GM19455 (cell line): ENCODE data around the gene PFDN1.
"Not testable (repeated sequence)": the region's sequence is repeated elsewhere in the genome, so short reads cannot be mapped to it uniquely, and the experiment has no call there.

Experiments
- ATAC-seq: cut with Tn5 transposase; IDR thresholded peaks from one replicate; pipeline ENCODE4 v1.9.1; 2021; ENCODE audit not compliant: unreplicated experiment

The PFDN1 gene

DNA sequence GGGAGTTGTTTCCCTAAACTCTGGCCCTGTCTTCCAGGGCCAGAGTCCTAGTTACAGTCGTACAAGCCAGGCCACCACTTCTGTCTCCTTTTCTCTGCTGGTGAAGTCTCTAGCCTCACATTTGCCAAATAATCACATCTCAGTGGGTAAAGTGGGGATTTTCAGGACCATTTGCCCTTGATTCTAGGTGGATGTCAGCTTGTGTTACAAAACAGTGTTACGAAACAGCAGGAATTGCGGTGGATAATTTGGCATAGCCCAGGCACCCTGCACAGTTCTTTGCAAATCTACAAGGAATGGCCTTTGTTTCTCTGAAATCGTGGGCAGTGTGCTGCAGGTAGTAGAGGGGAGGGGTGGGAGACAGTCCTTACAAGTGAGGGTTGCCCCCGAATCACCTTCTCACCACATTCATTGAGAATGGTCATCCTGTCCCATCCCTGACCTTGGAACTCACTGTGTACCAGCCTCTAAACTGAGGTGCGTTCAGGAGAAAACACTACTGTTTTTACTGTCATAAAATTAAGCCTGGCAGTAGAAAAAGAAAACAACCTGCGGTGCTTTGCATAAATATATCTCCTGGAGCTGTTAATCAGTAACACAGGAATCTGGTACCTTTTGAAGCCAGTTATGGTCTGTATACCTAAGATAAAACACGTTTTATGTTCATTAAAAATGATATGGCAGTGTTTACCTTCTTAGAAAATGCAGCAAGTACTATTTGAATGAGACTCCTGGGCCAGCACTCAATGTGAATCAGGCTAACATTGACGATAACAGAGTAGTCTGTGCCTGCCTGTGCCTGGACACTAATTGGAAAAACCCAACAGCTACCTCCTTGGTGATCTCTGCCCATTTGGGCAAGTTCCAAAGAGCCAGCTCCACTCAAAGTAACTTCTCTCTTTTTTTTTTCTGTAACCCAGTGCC lies 83.6 kb downstream of the PFDN1 start:
- no peak for ATAC-seq

DNA sequence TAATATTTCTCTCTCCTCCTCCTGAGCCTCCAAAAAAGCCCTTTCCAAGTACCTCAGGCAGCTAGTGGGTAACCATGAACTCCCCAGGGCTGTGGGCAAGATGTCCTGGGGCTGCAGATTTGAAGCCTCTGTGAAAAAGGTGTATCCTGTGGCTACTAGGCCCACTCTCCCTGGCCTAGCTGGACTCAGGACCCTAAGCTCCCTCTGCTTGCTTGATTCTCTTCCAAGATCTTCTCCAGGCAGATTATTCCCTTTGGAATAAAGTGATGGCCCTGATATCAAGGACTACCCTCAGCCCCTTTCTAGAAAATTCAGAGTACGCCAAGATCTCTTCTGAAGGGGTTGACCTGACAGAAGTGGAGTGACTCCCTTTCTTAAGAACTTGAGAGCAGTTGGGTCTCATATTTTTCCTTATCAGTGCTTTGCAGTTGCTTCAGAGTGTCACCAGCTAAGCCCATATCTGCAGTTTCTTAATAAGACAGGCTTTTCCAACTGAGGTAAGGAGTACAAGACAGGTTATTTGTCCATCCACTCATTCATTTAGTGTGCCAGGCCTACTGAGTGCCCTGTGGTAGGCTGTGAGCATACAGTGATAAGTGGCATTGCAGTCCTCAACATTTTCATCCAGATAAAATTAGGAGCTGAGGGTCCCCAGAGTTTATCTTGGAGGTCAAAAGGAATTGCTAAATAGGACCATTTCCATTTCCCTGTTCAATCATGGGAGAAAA lies 85.4 kb downstream of the PFDN1 start:
- no peak for ATAC-seq

DNA sequence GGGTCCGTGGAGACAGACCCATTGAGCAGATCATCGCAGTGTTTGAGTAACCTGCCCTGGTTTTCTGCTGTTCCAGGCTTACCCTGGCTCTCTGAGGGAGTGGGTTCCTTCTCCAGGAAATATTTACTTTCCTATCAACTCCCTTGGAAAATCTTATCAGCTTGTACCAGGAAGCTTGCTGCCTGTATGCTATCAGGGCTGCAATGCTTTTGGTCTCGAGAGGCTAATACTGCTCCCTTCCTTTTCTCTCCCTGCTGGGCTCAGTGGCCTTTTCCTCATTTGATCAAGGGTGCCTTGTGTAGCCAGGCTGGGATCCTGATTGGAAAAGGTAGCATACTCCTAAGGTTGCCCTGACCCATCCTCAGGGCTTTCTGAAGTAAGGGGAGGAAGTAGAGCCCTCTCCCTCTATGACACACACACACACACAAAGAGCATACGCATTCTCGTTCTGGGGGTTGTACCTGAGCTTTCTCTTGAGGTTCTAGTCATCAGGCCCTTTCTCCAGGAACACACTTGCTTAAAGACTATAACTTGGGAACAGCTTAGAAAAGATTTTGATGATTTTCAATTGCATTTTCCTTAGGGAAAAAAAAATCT lies 86.3 kb downstream of the PFDN1 start:
- ATAC-seq = no peak

DNA sequence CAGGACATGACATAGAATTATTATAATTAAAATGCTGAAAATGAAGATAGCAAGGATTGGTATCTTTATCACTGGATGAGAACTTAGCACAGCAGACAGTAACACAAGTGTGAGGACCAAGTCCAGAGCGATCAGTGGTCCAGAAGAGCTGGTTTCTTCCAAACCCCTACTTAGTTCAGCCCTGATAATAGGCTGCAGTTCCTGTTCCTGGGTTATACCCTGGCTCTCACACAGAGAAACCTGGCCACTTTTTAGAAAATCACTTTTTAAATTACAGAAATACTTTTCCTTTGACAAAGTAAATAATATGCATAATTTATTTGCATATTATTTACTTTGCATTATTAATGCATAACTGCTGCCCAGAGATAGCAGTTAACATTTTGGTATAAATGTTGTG lies 87.6 kb downstream of the PFDN1 start:
- ATAC-seq = no peak

DNA sequence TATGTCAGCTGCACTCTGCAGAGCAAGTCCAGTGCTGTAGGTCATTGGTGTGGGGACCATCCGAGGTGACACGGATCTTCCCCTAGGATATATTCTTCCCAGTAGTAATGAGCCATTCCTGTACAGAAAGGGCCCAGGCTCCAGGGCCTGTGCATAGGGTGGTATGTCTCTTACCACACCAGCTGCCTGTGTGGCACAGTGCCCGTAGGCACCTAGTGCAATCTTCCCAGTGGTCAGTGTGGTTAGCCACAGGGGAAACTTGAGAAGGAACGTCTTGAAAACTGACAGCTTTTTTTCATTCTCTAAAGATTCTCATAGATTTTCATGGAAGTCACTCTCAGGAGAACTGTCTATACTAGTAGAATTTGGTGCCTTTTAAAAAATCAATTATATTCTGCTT lies 88.1 kb downstream of the PFDN1 start:
- ATAC-seq = no peak

DNA sequence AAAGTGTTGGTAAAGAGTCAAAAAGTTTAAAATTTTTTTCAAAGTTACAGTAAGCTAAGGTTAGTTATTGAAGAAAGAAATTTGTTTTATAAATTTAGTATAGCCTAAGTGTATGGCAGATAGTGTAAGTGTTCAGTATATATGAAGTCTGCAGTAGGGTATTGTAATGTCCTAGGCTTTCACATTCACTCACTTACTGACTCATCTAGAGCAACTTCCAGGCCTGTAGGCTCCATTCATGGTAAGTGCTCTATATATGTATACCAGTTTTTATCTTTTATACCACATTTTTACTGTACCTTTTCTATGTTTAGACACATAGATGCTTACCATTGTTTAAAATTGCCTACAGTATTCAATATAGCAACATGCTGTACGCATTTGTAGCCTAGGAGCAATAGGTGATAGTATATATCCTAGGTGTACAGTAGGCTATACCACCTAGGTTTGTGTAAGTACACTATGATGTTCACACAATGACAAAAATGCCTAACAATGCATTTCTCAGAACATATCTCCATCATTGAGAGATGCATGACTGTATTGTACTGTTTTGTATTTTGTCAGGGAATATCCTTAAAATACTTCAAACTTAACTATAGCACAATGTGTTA lies 89.4 kb downstream of the PFDN1 start:
- ATAC-seq = no peak

DNA sequence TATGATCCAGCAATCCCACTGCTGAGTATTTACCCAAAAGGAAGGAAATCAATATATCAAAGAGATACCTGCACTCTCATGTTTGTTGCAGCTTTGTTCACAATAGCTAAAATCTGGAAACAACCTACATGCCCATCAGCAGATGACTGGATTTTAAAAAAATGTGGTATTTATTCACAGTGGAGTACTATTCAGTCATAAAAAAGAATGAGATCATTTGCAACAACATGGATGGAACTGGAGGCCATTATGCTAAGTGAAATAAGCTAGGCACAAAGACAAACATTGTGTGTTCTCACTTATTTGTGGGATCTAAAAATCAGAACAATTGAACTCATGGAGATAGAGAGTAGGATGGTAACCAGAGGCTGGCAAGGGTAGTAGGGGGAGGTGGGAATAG lies 94.8 kb downstream of the PFDN1 start:
- no peak for ATAC-seq

DNA sequence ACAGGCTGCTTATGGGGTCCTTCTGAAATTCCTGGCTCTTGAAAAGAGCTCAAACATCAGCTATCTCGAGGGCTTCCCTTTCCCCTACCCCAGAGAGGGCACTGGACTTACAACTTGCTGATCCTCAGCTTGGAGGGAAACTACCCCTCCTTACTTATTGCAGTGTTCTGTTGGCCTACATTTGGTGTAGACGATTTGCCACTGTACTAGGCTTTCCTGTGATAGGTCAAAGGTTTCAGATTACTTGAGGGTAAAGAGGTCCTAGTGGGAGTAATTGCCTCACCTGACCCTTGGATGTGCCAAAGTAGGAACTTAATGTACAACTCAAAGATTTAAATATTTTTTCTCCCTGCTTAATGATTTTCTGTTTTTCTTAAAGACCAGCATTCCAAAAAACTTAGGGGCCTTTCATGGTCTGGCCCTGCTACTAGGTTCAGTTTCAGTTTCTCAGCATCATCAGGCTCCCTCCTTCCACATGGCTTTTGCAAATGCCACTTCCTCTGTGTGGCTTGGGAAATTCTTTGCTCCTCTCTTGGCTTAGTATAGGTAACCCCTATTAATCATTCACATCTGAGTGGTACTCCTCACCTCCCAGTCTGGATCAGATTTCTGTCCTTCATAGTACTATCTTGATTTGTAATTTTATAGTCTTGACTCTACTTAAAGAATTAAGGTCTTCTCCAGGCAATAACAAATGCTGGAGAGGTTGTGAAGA lies 95.5 kb downstream of the PFDN1 start:
- no peak for ATAC-seq

DNA sequence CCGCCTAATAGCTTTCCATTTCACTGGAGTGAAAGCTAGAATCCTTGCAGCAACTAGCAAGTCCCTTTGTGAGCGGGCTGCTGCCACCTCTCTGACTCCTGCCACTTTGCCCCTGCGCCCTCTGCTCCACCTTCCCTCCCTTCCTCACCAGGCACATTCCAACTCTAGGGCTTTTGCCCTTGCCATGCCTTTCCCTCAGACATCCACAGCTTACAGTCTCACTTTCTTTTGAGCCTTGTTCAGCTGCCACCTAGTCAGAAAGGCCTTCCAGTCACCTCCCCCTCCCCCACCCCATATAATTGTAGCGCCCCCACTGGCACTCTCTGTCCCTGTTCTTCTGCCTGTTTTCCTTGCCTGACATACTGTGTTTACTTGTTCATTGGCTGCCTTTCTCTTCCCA lies 96.9 kb downstream of the PFDN1 start:
- ATAC-seq = no peak

DNA sequence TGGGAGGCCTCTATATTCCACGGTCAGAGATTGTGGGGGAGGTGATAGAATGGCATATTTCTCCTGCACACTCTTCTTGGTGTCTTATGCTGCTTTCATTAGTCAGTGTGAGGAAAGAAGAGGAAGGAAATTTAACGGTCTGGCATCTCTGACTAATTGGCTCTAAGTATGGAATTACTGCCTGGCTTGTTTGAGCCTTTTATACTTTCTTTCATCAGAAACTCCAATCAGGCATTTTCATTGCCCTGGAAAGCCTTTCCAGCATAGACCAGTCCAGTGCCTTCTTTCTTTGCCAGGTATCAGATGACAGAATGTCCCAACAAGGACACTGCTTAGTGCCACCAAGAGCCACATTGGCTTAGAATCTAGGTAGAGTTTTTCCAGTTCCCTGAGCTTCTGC lies 97.7 kb downstream of the PFDN1 start:
- ATAC-seq = no peak

DNA sequence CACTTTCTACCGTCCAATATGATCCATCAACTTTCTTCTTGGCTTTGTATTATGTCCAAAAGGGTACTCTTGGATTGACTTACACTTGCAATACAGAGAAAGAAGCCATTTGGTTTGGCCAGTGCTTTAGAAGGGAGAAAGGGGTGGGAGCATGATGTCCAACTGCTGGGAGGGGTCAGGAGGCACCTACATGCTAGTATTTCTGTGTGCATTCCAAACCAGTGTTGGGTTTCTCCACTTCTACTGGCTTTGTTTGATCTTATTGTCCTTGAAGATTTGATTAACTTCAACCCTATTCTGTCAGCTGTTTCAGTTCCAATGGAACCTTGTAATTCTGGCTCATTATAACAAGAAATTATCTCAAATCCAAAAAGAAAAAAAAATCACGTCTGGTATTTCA lies 100.3 kb downstream of the PFDN1 start:
- no peak for ATAC-seq

DNA sequence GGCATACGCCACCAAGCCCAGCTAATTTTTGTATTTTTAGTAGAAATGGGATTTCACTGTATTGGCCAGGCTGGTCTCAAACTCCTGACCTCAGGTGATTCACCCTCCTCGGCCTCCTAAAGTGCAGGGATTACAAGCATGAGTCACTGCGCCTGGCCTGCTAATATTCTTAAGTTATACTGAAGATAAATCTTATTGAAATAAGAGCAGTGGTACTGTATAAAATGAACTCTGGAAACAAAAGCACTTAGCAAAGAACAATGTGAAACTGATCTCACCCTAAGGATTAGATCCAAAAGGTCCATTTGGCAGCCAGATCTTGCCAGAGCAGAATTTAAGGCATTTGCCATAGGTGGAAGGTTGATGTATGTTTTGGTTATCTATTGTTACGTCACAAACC lies 100.8 kb downstream of the PFDN1 start:
- no peak for ATAC-seq

DNA sequence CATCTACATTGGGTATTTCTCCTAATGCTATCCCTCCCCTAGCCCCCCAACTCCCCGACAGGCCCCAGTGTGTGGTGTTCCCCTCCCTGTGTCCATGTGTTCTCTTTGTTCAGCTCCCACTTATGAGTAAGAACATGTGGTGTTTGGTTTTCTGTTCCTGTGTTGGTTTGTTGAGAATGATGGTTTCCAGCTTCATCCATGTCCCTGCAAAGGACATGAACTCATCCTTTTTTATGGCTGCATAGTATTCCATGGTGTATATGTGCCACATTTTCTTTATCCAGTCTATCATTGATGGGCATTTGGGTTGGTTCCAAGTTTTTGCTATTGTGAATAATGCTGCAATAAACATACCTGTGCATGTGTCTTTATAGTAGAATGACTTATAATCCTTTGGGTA lies 104.0 kb downstream of the PFDN1 start:
- not testable (repeated sequence) for ATAC-seq

DNA sequence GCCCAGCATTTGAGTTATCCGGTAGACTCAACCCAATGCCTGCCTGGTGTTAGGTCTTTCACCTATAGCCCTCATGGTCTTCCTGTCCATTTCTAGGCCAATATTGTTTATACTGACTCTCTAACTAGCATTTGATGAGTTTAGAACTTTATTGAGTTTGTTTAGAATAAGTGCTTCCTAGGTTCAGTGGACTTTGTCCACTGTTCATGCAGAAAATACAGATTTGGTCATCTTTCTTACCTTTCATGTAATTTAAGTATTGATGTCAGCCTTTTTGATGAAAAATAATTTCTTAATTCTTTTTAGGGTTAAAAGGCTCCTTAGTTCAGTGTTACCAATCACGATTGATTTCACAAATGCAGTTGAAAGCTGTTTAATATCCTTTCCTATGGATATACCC lies 105.9 kb downstream of the PFDN1 start:
- ATAC-seq = no peak

DNA sequence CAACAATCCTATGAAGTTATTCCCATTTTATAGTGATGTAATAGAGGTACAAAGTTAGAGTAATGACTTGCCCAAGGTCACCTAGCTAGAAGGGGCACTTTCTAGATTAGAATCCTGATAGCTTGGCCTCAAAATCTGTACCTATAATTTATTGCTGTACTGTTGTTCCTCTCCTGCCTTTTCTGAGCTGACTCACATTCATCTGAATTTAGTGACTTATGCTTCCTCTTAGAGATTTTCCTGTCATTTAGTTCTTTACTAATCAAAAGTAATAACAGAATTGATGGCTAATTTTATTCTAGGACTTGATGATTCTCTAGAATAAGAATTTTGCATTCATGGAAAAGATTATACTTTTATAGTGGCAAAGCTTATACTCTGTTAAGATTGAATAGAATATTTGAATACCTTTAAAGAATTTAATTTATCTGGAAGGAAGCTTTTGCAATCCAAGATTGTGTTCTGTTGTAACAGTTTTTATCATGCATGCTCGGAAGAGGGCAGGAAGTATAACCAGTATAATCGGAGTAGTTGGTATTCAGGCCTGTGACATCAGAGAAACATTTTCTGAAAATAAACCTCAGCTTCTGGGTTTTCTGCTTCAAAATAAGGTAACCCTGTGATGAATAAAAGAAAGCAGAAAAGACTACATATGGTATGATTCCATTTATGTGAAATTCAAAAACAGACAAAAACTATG lies 106.6 kb downstream of the PFDN1 start:
- no peak for ATAC-seq
